NCI-H2107 treated with DMSO at 0.1 percent for 48 hours (cell line): Measurements from ENCODE around the gene GALNT14.

Experiments used
- DNase-seq: peaks from one replicate; lab custom pipeline; 2025; ENCODE audit not compliant: unreplicated experiment; lab: John Stamatoyannopoulos, UW

GALNT14 gene

DNA sequence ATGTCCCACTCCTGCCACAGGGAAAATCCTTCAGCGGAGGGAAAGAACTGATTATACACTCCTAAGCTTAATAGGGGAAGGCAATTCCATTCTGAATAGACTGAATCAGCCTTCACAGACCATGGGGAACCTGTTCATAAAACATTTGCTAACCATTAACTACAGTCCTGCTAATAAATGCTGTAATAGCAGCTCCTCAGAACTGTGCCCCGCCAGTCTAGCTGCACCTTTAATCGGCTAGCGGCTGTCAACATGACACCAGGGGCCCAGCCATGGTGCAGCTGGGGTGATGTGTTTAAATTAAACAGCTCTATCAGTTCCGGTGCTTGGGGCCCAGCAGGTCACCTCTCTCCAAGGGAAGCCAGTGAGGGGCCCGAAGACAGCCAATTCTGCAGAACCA is 77.8 kb downstream of the GALNT14 start:
- no peak for DNase-seq

DNA sequence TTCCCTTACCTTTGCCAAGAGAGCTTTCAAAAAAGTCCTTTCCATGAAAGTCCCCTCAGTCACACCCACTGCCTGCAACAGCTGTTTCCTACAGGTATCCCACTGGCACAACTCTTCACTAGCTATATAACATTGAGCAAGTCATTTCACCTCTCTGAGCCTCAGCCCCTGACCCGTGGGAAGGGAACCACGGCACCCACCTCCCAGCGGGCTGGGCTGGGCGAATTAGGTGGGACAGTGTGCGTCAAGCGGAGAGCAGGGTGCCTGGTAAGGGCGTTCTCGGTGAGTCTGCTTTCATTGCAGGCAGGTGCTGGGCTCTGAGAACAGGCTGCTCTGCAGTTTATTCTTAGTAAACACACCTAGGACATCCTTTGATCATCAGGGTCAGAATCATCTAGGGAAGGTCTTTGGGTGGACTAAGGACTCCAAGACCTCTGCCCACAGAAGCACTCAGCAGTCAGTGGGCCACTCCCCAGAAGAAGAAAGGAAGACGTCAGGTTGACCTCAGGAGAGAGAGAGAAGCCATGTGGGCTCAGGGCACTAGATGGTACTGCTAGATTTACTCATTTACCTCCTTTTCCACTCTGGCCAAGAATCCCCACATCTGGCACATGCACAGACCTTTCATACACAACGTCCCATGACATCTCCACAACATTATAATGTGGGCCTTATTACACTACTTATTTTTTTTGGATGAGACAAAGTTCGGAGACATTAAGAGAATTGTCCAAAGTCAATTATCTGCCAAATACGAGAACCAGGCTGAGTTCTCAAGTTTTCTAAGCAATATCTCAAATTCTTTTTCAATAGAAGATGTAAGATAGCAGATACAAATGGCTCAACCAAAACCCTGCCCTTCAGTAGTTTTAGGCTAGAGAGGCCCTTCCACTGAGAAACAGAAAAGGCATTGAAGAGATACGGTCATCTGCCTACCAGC is 79.9 kb downstream of the GALNT14 start:
- no peak for DNase-seq

DNA sequence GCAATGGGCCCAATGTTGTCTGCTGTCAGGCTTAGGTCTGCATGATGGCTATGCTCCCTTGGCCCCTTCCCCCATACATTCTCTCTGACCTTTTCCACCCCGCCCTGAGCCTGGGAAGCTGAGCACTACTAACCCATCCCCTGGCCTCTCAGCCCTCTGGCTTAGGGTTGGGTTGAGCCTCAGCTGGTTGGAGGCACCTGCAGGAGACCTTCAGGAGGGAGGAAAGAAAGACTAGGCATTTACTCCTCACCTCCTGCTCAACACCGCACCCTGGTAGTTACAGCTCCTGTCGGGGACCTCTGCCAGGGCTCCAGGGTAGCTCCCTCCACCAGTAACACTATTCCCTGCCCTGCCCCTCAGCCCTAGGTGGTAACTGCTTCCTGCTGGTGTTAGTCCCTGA is 80.5 kb downstream of the GALNT14 start:
- no peak for DNase-seq

DNA sequence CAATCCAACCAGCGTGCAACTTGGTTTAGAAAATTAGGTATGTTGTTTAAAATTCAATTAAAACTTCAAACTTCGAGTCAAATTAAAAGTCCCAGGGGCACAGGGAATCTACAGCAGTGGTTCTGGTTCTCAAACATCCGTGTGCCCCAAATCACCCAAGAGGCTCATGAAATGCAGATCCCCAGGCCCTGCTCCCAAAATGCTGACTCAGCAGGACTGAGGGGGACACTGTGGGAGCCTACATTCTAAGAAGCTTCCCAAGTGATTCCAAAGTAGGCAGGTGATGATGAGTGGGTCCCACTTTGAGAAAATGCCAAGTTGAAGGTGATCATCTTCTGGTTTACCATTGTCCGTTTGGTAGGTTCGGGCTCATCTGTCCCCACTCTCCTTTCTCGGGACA is 82.3 kb downstream of the GALNT14 start:
- DNase-seq = no peak

DNA sequence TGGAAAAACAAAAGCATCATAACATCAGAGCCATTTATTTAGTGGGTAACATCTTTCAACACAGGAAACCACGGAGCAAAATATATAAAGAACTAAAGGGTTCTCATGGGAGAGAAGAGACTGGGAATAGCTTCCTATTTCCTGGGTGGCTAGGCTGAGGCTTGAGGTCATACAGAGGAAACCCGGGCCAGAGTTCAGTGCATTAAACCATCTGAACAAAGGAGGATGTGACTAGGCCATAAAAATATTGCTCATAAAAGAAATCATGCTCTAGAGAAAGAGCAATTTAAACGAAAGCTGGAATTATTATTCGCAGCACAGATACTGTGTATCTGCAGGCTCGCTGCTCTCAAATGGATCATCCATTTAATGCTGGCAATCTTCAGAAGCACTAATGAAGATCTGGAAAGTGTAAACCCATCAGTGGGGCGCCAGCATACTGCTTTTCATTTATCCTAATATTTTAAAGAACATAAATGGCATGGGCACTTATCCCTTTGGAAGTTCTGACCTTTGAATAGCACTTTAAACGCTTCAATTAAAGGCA is 83.3 kb downstream of the GALNT14 start:
- DNase-seq = no peak

DNA sequence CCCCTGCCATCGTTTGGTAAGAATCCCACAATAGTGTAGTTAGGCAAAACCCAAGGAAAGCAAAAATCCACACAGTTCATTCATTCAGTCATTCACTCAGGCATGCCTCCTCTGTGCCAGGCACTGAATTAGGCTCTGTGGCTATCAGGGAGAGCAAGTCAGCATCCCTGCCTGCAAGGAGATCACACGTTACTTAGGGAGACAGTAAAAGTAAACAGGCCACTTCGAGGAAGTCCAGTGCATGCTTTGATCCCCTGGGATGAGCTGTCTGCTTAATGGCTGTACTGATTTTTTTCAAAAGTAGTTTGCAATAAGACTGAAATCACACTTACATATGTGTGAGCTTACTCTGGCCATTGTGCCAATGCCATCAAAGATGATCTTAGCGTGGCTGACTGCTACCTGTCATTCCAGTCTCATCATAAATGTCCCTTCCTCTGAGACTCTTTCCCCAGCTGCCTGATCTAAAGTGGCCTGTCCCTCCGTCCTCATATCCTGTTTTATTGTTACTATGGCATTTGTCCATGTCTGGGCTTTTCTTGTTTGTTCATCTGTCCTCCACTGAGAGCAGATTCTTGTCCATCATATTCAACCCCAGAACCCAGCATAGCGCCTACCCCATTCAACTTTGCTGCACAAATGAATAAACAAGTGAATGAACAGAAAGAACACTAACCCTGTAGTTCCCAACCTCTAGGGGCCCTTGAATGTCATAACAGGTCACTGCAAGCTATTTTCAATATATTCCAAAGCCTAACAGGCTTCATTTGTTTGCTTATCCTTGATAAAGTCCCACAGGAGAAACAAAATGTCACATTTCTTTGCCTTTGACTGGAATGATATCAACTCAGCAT is 84.1 kb downstream of the GALNT14 start:
- DNase-seq = no peak

DNA sequence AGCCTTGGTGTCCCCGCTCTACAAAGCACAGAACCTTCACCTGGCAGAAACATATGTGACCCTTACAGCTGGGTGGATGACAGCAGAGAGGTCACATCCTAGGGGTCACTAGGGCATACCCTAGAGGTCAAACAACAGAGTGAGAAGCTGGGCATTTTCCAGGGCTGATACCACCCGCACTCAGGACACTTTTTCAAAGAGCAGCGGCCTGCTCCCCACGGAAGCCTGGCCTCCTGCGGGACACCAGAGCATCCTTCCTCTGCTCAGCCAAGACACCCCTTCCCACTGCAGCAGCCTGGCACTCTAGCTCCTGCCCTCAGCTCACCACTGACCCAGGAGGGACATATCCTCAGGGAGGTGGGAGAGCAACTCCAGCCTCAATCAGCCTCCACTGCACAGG is 86.0 kb downstream of the GALNT14 start:
- no peak for DNase-seq

DNA sequence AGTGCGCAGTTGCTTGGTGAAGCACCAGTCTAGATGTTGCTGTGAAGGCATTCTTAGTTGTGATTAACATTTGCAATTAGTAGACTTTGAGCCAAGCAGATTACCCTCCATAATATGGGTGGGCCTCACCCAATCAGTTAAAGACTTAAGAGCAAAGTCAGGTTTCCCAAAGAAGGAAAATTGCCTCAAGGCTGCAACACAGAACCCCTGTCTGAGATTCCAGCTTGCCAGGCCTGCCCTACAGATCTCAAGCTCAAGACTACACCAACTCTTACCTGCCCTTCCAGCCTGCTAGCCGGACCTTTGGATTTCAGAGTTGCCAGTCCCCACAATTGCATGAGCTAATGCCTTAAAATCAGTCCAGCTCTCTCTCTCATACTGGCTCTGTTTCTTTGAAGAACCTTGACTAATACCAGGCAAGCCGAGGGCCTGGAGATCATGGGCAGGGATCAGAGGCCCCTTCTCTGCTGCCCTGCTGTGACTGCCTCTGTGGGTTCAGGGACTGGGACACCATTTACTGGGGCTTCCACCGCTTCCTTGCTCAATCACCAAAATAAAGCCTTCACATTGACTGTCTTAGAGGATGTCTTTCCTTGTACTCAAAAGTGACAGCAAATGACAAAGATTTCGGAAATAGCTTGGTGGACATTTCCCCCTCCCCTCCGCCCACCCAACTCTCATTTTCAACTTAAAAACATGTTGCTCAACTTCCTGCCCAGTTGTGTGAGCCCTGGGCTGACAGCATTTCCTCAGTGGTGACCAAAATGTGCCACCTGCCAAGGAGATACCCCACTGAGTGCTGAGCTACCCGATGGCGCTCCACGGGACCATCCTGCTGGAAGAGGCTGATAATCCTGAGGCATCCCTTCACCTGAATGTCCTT is 86.7 kb downstream of the GALNT14 start:
- no peak for DNase-seq

DNA sequence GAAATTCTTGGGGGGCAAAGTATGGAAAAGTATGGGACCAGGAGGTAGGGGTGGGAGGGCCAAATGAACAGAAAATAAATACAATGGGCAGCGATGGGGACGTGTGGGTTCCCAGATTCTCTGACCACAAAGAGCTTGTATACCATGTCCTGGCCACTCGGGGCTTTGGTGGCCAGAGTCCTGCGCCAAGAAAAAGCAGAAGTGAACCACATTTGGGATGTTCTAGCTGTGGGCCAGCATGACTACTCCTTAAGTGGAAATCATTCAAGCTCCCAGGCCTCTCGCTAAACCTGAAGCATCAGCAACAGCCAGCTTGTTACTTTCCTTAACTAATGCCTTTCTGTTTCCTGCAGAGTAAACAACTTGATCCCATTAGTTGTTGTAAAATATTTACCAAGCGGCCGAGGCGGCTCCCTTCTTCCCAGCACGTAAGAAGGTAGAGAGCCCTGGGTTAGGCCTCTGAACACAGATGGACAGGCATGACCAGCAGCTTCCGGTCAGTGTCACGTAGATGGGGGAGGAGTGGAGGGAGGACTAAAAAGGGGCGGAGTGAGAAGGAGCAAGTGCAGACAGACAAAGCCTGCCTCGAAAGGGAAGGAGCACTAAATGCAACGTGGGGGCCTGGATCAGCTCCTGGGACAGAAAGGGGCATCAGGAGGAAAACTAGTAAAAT is 88.2 kb downstream of the GALNT14 start:
- no peak for DNase-seq

DNA sequence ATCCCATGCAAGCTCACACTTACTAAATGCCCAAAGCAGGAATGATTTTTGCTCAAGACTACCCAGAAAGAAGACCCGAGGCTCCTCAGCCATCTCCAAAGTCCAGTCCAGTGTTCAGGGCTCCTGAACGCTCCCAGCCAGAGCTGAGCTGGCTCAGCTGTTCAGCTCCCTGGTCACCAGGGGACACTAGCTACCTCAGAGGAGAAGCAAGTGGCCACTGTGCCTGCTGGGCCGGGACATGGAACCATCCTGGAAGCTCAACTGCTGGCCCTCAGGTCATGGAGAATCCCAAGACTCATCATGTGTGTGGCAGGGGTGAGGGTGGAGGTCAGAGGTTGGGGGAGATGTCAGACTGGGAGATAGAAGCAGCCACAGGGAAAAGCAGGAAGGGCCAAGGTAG is 89.0 kb downstream of the GALNT14 start:
- no peak for DNase-seq

DNA sequence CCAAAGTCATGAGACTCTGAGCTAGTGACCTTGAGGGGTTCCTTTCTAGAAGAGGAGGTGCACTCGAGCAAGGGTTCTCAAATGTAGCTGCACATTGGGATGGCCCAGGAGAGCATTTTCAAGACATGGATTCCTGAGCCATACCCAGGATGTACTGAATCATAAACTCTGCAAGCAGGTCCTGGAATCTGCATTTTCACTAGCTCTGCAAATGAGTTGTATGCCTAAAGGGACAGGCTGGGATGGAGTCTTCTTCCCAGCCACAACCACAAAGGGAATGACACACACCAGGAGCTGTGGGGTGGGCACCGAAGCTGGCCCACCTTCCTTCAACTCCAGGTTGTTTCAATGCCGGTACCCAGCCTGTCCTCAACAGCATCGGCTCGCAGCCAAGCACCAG is 90.6 kb downstream of the GALNT14 start:
- no peak for DNase-seq

DNA sequence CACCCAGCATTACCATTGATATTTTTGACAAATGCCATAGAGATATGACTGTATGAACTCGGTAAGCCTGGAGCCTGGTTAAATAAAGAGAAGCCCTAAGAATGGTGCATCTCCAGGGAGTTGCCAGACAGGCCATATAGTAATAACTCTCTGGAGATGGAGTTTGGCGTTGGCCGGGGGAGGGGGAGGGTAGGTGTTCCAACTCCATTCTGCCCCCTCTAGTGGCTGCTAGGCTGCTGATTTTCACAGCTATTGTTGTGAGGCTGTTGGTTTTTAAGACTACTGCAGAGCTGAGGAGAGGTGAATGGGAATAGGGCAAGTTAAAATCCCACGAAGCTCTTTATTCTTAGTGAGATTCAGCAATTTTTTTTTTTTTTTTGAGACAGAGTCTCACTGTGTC is 99.9 kb downstream of the GALNT14 start:
- no peak for DNase-seq

DNA sequence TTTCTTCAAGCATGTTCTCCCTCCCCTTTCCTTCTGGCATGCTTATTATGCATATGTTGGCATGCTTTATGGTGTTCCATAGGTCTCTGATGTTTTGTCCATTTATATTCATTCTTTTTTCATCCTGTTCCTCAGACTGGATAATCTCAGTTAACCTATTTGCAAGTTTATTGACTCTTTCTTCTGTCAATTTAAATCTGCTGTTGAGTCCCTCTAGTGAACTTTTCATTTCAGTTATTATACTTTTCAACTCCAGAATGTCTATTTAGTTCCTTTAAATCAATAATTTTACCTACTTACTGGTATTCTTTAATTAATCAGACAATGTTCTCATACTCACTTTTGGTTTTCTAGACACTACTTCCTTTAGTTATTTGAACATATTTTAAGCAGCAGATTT is 101.2 kb downstream of the GALNT14 start:
- no peak for DNase-seq

DNA sequence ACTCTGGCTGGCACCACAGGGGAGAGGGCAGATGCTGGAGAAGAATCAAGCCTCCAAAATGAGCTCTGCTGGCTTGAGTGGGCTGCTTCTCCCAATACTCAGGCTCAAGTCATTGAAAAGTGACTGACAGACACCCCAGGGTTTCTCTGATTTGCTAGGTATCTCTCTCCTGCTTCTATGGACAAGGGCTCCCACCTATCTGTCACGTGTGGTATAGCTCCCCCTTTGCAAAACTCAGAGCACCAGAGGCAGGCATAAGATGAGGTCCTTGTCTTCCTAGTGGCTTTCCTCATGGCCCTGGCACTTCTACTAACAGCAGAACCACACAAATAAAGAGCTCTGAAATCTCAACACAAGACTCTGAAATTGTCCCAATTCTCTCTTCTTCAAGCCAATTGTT is 105.2 kb downstream of the GALNT14 start:
- DNase-seq = no peak

DNA sequence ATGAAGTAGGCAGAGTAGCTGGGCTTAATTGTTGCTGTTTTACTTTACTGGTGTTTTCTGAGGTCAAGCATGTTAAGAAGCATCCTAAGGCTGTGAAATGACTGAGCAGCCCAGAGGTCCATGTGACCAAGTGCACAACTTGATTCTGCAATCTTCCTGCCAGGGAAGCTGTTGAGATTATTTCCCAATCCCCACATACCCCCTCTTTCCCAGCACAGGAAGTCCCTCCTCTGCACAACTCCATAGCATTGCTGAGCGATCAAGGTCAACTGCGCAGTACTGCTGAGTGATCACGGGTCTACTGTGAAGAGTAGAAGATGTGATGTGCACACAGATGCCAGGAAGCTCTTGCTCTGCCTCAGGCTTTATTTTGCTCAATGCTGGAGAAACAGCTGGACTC is 105.8 kb downstream of the GALNT14 start:
- DNase-seq = no peak

DNA sequence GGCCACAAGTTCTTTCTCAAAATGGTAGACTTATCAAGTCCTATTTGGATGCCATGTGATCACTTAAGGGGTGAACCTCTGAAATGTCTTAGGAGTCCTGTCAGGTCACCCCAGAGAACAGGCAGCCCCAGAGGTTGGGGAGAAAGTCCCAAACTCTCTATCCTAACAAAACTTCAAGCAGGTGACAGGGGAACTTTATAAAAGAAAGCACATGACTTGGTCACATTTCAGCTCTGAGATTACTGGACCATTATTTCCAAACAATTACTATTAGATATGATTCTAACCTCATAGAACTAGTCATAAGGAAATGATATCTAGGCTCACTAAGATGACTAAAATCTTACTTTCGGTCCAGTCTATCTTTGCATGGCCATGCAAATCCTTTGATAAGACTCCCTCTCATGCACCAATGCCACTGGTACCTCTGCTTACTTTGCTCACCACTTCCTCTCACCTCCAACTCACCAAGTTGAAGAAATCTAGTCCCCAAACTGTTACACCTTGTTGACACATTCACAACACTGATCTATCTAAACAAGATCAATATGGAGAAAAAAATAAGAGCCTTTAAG is 107.0 kb downstream of the GALNT14 start:
- DNase-seq = no peak

DNA sequence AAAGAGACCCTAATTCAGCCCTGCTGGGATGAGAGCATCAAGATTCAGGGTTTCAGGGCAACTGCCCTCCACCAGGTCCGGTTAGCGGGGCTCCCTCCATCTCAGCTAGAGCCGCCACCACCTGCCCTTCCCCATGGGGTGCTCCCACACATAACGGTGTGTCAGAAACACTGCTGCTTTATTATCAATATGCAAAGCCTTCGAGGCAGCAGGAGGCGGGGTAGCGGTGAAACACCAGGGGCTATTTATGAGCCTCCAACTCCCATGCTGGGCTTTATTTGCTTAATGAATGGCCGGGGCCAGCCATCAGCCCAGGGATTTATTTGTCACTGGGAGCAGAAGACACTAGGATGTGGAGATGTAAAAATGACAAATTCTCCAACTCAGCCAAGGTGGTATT is 109.8 kb downstream of the GALNT14 start:
- no peak for DNase-seq

DNA sequence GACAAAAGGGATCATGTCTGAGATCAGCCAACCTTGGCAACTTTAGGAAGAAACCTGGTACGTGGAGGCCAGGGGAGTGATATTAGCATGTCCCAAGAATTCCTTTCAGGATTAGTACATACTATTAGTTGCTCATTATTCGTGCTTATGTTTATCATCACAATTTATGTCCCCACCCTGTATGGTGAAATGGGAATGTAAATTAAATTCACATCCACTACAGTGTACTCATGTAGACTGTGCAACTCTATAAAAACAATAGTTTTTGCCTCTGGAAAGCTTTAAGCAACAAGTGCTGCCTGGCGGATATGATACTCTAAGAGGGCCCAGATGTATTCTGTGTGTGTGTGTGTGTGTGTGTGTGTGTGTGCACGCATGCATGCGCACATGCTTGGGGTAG is 110.7 kb downstream of the GALNT14 start:
- no peak for DNase-seq

DNA sequence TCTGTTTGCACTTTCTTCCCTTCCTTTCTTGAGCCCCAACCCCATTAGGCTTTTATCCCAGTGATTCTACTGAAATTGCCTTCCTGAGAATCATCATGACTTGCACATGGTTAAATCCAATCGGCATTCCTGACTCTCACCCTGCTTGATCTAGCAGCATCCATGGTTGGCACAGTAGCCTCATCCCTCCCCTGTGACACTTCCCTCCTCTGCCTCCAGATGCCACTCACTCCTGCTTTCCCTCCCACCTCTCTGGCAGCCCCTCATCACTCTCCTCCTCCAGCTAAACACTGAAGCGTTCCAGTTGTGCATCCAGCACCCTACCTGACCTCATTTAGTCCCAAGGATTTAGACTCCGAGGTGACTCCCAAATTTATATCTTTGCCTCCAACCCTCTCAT is 114.7 kb downstream of the GALNT14 start:
- no peak for DNase-seq

DNA sequence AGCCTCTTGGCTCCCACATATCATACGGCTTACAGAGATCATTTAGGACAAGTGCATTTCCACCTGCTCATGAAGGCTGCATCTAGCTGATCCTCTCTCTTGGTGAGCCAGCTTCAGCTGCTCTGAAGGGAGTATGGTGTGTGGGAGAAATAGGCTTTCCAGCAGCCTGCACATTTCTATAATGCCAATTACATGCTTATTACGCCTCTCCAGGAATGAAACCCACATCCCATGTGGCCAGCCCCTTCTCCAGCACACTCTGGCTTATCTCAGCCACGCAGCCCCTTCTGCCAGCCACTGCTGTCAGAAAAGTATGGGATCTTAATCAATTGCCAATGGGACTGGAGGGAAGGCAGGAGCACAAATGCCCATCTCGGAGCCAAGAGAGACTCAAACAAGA is 117.5 kb downstream of the GALNT14 start:
- DNase-seq = no peak
